IMR-90 (cell line): ENCODE data around the gene MALRD1.

Source experiments
- BHLHE40 ChIP-seq: fragments of 150-350 bp; IDR thresholded peaks from 2 replicates; pipeline ENCODE4 v1.6.1; 2016; ENCODE audit warnings: mild to moderate bottlenecking, low read depth, low read length
- CEBPB ChIP-seq: IDR thresholded peaks from 2 replicates; pipeline ENCODE4 v1.6.1; 2012; ENCODE audit warnings: low read depth, low read length, improper control_type of control experiment
- CHD1 ChIP-seq: IDR thresholded peaks from 2 replicates; pipeline ENCODE4 v1.6.1; 2012; ENCODE audit warnings: low read depth, low read length, improper control_type of control experiment
- CTCF ChIP-seq: conservative IDR thresholded peaks from 2 replicates; pipeline ENCODE4 v1.5.1; 2012; ENCODE audit warnings: mild to moderate bottlenecking, low read depth, low read length, improper control_type of control experiment
- MAFK ChIP-seq: IDR thresholded peaks from 2 replicates; pipeline ENCODE4 v1.6.1; 2012; ENCODE audit warnings: low read depth, low read length, improper control_type of control experiment
- MXI1 ChIP-seq: IDR thresholded peaks from 2 replicates; pipeline ENCODE4 v1.6.1; 2012; ENCODE audit warnings: low read depth, mild to moderate bottlenecking, low read length, moderate library complexity, borderline replicate concordance
- POLR2A ChIP-seq: IDR thresholded peaks from 2 replicates; pipeline ENCODE4 v1.6.1; 2012; ENCODE audit warnings: mild to moderate bottlenecking, low read depth, low read length
- RFX5 ChIP-seq: IDR thresholded peaks from 2 replicates; pipeline ENCODE4 v1.8.0; 2012; ENCODE audit warnings: low read depth, mild to moderate bottlenecking, low read length, moderate library complexity
- TF ChIP-seq, protein P1 (sequence below): fragments of 150-350 bp; IDR thresholded peaks from 2 replicates; pipeline ENCODE4 v1.6.1; 2016; ENCODE audit warnings: low read depth, mild to moderate bottlenecking, low read length, moderate library complexity, borderline replicate concordance

GRCh38 chr10:19713800-19714525 is 665.4 kb downstream of the MALRD1 start:
- no peak for TF ChIP-seq POLR2A
- TF ChIP-seq MAFK = no peak
- no peak for TF ChIP-seq CTCF
- TF ChIP-seq CEBPB = no peak
- no peak for TF ChIP-seq BHLHE40
- TF ChIP-seq RFX5 = no peak
- no peak for TF ChIP-seq MXI1
- no peak for TF ChIP-seq CHD1
- TF ChIP-seq, protein P1, sequence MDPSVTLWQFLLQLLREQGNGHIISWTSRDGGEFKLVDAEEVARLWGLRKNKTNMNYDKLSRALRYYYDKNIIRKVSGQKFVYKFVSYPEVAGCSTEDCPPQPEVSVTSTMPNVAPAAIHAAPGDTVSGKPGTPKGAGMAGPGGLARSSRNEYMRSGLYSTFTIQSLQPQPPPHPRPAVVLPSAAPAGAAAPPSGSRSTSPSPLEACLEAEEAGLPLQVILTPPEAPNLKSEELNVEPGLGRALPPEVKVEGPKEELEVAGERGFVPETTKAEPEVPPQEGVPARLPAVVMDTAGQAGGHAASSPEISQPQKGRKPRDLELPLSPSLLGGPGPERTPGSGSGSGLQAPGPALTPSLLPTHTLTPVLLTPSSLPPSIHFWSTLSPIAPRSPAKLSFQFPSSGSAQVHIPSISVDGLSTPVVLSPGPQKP = no peak
